Kidney tubule cell (primary cell): ENCODE measurements around the gene BLCAP.
"Not testable (repeated sequence)": the region's sequence is repeated elsewhere in the genome, so short reads cannot be mapped to it uniquely, and the experiment has no call there.

Experiments used
- DNase-seq: peaks from one replicate; pipeline ENCODE4 v3.0.0-alpha.2; 2018; ENCODE audit warnings: low spot score

The BLCAP gene

GRCh38 chr20:37556538-37556937 lies 28.9 kb upstream of the BLCAP start:
- DNase-seq, result no peak

DNA sequence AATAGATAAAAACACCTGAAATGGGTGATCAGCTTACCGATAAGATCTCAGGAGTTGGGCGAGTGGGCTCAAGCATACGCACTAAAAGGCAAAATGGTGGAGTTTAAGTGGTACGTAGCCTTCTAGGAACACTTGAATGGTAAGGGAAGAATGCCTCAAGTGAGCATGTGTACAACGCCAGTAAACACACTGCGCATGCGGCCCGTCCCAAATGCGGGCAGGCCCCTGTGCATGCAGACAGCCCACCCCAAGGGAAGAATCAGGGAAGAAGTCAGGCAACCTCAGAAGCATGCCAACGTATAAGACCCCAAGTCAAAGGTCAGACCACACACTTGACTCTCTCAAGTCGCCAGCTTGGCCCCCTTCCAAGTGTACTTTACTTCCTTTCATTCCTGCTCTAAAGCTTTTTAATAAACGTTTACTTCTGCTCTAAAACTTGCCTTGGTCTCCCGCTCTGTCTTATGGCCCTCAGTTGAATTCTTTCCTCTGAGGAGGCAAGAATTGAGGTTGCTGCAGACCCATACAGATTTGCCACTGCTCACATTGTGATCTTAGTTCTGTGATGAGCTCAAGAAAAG lies 27.1 kb upstream of the BLCAP start:
- DNase-seq, result not testable (repeated sequence)

DNA sequence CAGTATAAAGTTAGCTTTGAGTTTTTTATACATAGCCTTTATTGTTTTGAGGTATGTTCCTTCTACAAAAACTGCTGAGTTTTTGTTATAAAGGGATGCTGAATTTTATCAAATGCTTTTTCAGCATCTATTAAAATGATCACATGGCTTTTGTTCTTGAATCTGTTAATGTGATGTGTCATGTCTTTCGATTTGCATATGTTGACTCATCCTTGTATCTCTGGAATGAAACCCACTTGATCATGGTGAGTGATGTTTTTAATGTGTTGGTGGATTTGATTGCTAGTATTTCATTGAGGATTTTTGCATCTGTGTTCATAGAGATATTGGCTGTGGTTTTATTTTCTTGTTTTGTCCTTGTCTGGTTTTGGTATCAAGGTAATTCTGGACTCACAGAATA lies 24.7 kb upstream of the BLCAP start:
- peak; percentile 41 for DNase-seq

DNA sequence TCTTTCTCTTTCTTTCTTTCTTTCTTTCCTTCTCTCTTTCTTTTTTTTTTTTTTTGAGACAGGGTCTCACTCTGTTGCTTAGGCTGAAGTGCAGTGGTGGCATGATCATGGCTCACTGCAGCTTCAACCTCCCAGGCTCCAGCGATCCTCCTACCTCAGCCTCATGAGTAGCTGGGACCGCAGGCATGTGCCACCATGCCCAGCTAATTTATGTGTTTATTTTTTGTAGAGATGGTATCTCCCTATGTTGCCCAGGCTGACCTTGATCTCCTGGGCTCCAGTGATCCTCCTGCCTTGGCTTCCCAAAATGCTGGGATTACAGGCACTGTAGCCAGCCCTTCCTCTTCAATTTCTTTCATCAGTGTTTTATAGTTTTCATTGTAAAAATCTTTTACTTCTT lies 24.0 kb upstream of the BLCAP start:
- not testable (repeated sequence) for DNase-seq

DNA sequence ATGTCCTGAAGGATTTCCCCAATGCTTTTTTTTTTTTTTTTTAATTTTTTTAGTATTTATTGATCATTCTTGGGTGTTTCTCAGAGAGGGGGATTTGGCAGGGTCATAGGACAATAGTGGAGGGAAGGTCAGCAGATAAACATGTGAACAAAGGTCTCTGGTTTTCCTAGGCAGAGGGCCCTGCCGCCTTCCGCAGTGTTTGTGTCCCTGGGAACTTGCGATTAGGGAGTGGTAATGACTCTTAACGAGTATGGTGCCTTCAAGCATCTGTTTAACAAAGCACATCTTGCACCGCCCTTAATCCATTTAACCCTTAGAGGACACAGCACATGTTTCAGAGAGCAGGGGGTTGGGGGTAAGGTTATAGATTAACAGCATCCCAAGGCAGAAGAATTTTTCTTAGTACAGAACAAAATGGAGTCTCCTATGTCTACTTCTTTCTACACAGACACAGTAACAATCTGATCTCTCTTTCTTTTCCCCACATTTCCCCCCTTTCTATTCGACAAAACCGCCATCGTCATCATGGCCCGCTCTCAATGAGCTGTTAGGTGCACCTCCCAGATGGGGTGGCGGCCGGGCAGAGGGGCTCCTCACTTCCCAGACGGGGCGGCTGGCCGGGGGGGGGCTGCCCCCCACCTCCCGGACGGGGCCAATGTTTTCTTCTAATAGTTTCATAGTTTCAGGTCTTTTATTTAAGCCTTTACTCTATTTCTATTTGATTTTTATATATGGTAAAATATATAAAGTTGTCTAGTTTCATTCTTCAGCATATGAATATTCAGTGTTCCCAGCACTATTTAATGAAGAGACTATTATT lies 22.6 kb upstream of the BLCAP start:
- not testable (repeated sequence) for DNase-seq

DNA sequence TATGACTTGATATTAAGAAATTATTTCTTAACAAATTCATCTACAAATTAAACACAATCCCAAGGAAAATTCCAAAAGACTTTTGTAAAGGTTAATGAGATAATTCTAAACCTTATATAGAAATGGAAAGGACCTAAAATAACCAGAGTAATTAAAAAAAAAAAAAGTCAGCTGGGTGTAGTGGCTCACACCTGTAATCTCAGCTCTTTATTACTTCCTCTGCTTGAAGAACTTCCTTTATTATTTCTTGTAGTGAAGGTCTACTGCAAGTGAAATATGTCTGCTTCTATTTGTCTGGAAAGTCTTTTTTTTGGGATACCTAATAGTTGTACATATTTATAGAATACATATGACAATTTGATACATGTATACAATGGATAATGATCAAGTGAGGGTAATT lies 20.2 kb upstream of the BLCAP start:
- DNase-seq, result no peak

- no peak for DNase-seq
These were observed 17.8 kb upstream of the BLCAP start for GRCh38 chr20:37545516-37545915.

GRCh38 chr20:37544386-37544785 lies 16.7 kb upstream of the BLCAP start:
- no peak for DNase-seq

DNA sequence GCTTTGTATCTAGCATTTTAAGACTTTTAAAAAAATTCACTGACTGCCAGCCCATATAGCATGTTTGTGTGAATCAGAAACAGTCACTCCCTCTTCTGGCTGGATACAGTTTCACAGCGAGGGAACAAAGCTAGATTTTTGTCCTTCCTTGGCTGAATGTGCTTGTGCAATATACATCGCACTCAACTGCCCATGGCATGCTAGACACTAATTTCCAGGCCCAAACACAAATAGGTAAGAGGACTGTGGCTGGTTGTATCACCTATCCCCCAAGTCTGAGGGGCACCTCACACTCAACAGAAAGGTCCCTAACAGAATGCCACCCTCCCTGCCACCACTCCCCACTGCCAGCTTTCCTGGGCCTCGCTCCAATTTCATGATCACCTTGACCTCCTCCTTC lies 16.2 kb upstream of the BLCAP start:
- peak; percentile 20 for DNase-seq

GRCh38 chr20:37542281-37542680 lies 14.6 kb upstream of the BLCAP start:
- DNase-seq, result peak; percentile 61

DNA sequence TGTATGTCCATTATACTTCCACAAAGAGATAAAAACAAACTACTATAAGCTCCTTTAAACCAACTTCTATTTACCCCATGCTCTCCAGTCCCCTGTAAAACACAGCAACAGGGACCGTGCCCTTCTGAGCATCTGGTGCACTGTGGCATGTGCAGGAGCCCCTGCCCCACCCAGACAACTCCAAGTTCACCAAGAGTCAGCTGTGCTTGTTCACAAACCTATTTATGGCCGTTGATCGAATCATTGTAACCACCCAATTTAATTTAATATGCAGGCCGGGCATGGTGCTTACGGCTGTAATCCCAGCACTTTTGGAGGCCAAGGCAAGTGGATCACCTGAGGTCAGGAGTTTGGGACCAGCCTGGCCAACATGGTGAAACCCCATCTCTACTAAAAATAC lies 13.7 kb upstream of the BLCAP start:
- DNase-seq, result no peak

GRCh38 chr20:37540838-37541237 lies 13.2 kb upstream of the BLCAP start:
- DNase-seq, result not testable (repeated sequence)

GRCh38 chr20:37540001-37540400 lies 12.3 kb upstream of the BLCAP start:
- DNase-seq, result no peak

DNA sequence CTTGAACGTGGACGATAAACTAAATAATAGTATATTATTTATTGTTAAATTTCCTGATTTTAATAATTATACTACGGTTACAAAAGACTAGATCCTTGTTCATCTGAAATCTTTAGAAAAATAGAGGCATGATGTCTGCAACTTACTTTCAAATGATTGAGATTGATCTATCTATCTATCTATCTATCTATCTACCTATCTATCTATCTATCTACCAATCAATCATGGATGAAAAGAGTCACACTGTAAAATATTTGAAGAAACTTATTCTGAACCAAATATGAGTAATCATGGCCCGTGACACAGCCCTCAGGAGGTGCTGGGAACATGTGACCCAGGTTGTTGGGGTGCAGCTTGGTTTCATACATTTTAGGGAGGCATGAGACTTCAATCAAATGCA lies 11.7 kb upstream of the BLCAP start:
- DNase-seq, result no peak

- DNase-seq, result peak; percentile 52
These were observed 10.3 kb upstream of the BLCAP start for GRCh38 chr20:37538003-37538402.

GRCh38 chr20:37537505-37537904 lies 9.8 kb upstream of the BLCAP start:
- DNase-seq, result no peak

GRCh38 chr20:37535443-37536132 lies 7.9 kb upstream of the BLCAP start:
- DNase-seq, result no peak

DNA sequence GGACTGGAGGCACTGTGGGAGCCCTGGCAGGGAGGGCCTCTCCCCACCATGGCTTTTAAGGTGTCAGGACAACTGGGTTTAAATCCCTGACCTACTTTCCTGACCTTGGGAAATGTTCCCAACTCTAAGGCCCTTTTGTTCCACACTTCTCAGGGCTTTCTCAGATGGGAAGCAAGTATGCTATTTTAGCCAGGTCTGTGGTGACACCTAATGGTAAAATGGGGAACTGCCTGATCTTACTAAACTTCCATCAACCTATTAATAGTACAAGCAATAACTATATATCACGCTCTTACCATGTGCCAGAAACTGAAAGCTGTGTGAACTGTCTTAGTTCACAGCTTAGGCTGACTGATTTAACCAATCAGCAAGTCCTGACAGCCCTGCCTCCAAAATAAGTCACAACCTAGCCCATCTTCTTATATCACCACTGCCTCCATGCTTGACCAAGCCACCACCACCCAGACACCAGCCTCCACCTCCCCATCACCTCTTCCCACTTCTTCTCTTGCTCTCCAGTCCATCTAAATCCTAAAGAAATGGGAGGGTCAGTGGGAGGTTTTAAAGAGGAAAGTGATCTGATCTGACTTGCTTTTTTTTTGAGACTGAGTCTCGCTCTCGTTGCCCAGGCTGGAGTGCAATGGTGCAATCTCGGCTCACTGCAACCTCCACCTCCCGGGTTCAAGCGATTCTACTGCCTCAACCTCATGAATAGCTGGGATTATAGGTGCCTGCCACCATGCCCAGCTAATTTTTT lies 6.9 kb upstream of the BLCAP start:
- peak; percentile 79 for DNase-seq

GRCh38 chr20:37533154-37533715 lies 5.6 kb upstream of the BLCAP start:
- peak; percentile 24 for DNase-seq

DNA sequence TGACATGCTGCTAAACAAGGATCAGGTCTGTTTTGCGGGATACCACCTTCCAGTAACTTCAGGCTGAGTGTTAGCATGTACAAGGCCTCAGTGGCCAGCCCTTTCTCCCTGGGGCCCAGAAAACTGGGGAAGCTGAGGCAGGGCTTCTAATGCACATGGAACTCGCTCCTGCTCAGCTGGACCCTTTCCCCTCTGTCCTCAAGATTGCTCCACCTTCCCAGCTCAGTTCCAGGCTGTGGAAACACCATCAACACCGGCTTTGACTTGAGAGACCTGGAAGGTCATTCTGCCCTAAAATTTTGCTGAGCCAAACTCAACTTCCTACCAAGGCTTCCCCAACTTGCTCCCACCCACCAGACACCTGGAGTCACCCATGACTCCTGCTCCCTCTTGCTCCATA lies 4.2 kb upstream of the BLCAP start:
- no peak for DNase-seq

DNA sequence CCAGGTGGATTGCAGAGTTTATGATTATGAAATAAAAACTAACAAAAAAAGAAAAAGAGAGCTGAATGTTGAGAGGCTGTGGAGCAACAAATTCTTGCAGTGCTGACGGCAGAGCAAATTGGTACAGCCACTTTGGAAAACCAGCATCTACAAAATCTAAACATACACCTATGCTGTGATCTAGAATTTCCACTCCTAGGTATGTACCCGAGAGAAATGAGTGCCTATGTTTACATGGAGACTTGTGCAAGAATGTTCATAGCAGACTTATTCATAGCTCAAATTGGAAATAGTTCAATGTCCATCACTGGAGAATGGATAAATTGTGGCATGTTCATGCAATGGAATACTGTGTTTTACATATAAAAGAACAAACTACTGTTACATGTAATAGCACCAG lies 3.0 kb upstream of the BLCAP start:
- no peak for DNase-seq

- no peak for DNase-seq
These were observed 2.4 kb upstream of the BLCAP start for GRCh38 chr20:37529968-37530600.
